ENCODE data around the gene CCDC146.

CCDC146 gene

GRCh38 chr7:77239471-77239870 lies 117.1 kb downstream of the CCDC146 start:
- Histone ChIP-seq H3K27ac (no peak overlapping the region), H3K9me3 (ENCODE audit: severe bottlenecking) (no peaks in the 10 kb centered on the region), H3K4me3 (ENCODE audit: low read depth, low read length) (no peak overlapping the region), H3K36me3 (no peaks in the 10 kb centered on the region), H3K27me3 (ENCODE audit: insufficient read depth, low read depth, severe bottlenecking) (no peaks in the 10 kb centered on the region)
- DNase-seq = no peak
- TF ChIP-seq CTCF (IDR thresholded peaks at IDR 0.05; ENCODE audit: low read depth, low read length) = no peak

GRCh38 chr7:77242068-77242467 lies 119.7 kb downstream of the CCDC146 start:
- H3K27ac ChIP-seq = no peak overlapping the region
- no peak overlapping the region for H3K4me3 ChIP-seq (ENCODE audit: low read depth, low read length)
- no peaks in the 10 kb centered on the region for H3K36me3 ChIP-seq
- no peaks in the 10 kb centered on the region for H3K9me3 ChIP-seq (ENCODE audit: severe bottlenecking)
- H3K27me3 ChIP-seq (ENCODE audit: insufficient read depth, low read depth, severe bottlenecking) = no peaks in the 10 kb centered on the region
- no peak for TF ChIP-seq CTCF (IDR thresholded peaks at IDR 0.05; ENCODE audit: low read depth, low read length)
- DNase-seq = no peak

- Histone ChIP-seq H3K36me3 (no peaks in the 10 kb centered on the region), H3K9me3 (ENCODE audit: severe bottlenecking) (no peaks in the 10 kb centered on the region), H3K4me3 (ENCODE audit: low read depth, low read length) (no peak overlapping the region), H3K27ac (no peak overlapping the region; the same call in 1 of the 2 replicates), H3K27me3 (ENCODE audit: insufficient read depth, low read depth, severe bottlenecking) (no peaks in the 10 kb centered on the region)
- DNase-seq = no peak
- no peak for TF ChIP-seq CTCF (IDR thresholded peaks at IDR 0.05; ENCODE audit: low read depth, low read length)
Measured at GRCh38 chr7:77242554-77242953, 120.1 kb downstream of the CCDC146 start.

- TF ChIP-seq CTCF (IDR thresholded peaks at IDR 0.05; ENCODE audit: low read depth, low read length) = no peak
- H3K27ac ChIP-seq = no peak overlapping the region
- H3K9me3 ChIP-seq (ENCODE audit: severe bottlenecking) = no peaks in the 10 kb centered on the region
- no peak overlapping the region for H3K4me3 ChIP-seq (ENCODE audit: low read depth, low read length)
- H3K36me3 ChIP-seq = no peaks in the 10 kb centered on the region
- no peaks in the 10 kb centered on the region for H3K27me3 ChIP-seq (ENCODE audit: insufficient read depth, low read depth, severe bottlenecking)
- no peak for DNase-seq
Measured at GRCh38 chr7:77244222-77244934, 122.0 kb downstream of the CCDC146 start.

GRCh38 chr7:77245015-77245755 lies 122.8 kb downstream of the CCDC146 start:
- no peaks in the 10 kb centered on the region for H3K27me3 ChIP-seq (ENCODE audit: insufficient read depth, low read depth, severe bottlenecking)
- DNase-seq = no peak
- no peak overlapping the region for H3K4me3 ChIP-seq (ENCODE audit: low read depth, low read length)
- H3K36me3 ChIP-seq = no peaks in the 10 kb centered on the region
- no peak overlapping the region for H3K27ac ChIP-seq
- no peaks in the 10 kb centered on the region for H3K9me3 ChIP-seq (ENCODE audit: severe bottlenecking)
- no peak for TF ChIP-seq CTCF (IDR thresholded peaks at IDR 0.05; ENCODE audit: low read depth, low read length)
